GM12878 (cell line): ENCODE results near the gene PEX6. TPM values are rescaled to one million over a fixed set of nuclear protein-coding genes. Genes with fewer than 3 reads are reported as not detected.
A peak's percentile ranks its signal among the peaks of the same experiment; 100 is the strongest.

Experiments
- ATAC-seq: fragments of 200-7000 bp; cut with Tn5 transposase; 3 replicates; pipeline ENCODE4 v1.9.1; 2020; ENCODE audit warnings: mild to moderate bottlenecking, moderate library complexity
- BruUV-seq: library from RNA; stranded (reverse); fragments of 400-500 nt; replicated peaks from 2 replicates; lab custom pipeline; 2021; lab: Mats Ljungman, UMichigan
- CTCF ChIA-PET: fragments of 300-600 bp; sonication (Branson Sonifier 250); formaldehyde crosslinking; extraction: SDS; loops from one replicate; lab custom pipeline; 2021; ENCODE audit warnings: inconsistent platforms; lab: Yijun Ruan, JAX
- POLR2A ChIA-PET: fragments of 350-600 bp; formaldehyde crosslinking; extraction: SDS; loops from one replicate; lab custom pipeline; 2021; ENCODE audit warnings: inconsistent platforms; lab: Charles Lee
- RAD21 ChIA-PET: fragments of 300-600 bp; sonication (Branson Sonifier 250); formaldehyde crosslinking; loops from one replicate; lab custom pipeline; 2023; ENCODE audit warnings: antibody characterized with exemption; ENCODE audit not compliant: unreplicated experiment; lab: Charles Lee
- SMC1A ChIA-PET: fragments of 300-600 bp; sonication (Branson Sonifier 250); formaldehyde crosslinking; loops from one replicate; lab custom pipeline; 2023; ENCODE audit not compliant: unreplicated experiment, uncharacterized antibody; lab: Charles Lee
- DNase-seq: peaks from one replicate; pipeline ENCODE4 v3.0.0-alpha.2; 2011; ENCODE audit warnings: low read depth, low spot score
- FAIRE-seq: peaks from 3 replicates; lab custom pipeline; 2011; peaks lifted over from hg19 to GRCh38; lab: Jason Lieb, UNC
- H2AFZ ChIP-seq: 2 replicates; pipeline ENCODE4 v1.6.0; 2011; ENCODE audit warnings: low read depth, low read length, control low read depth; ENCODE audit not compliant: control insufficient read depth
- H3K27ac ChIP-seq: 2 replicates; pipeline ENCODE4 v1.5.1; 2011; ENCODE audit warnings: control low read depth; ENCODE audit not compliant: control insufficient read depth, insufficient read depth
- H3K27me3 ChIP-seq, 2 experiments: replicated peaks in 1 of 2; 2 replicates each; pipeline versions ENCODE4 v1.6.0 to v1.6.1; 2011; ENCODE audit warnings: low read length in 1 of 2; ENCODE audit not compliant: control insufficient read depth in 2 of 2, insufficient read depth in 2 of 2
- H3K36me3 ChIP-seq, 2 experiments: 2 replicates each; pipeline ENCODE4 v1.5.1; 2011; ENCODE audit warnings: low read length in 1 of 2; ENCODE audit not compliant: control insufficient read depth in 2 of 2, insufficient read depth in 2 of 2
- H3K4me1 ChIP-seq: 2 replicates; pipeline ENCODE4 v1.6.1; 2011; ENCODE audit warnings: mild to moderate bottlenecking, low read length, moderate library complexity, mixed read lengths; ENCODE audit not compliant: control insufficient read depth, insufficient read depth
- H3K4me2 ChIP-seq: 2 replicates; pipeline ENCODE4 v1.6.0; 2011; ENCODE audit warnings: control low read depth; ENCODE audit not compliant: control insufficient read depth, insufficient read depth
- H3K4me3 ChIP-seq: fragments of 200-600 bp; sonication (generic); 2 replicates; pipeline ENCODE4 v1.5.1; 2016
- H3K79me2 ChIP-seq: 2 replicates; pipeline ENCODE4 v1.6.0; 2011; ENCODE audit warnings: low read length; ENCODE audit not compliant: control insufficient read depth, insufficient read depth
- H3K9ac ChIP-seq: 2 replicates; pipeline ENCODE4 v1.8.0; 2011; ENCODE audit warnings: low read length, control low read depth, mixed read lengths; ENCODE audit not compliant: control insufficient read depth, insufficient read depth
- H3K9me3 ChIP-seq: replicated peaks from 3 replicates; pipeline ENCODE4 v1.5.1; 2011; ENCODE audit warnings: mild to moderate bottlenecking, low read length; ENCODE audit not compliant: control insufficient read depth, insufficient read depth
- H4K20me1 ChIP-seq: 2 replicates; pipeline ENCODE4 v1.6.0; 2011; ENCODE audit not compliant: control insufficient read depth, insufficient read depth
- CEBPB ChIP-seq, 2 experiments: fragments of 150-350 bp in 1 of 2; IDR thresholded peaks; 2 replicates each; pipeline ENCODE4 v1.6.1; 2012 to 2014; ENCODE audit warnings: low read depth in 2 of 2, low read length in 2 of 2, borderline replicate concordance in 1 of 2, inconsistent platforms in 1 of 2
- MTA2 ChIP-seq: fragments of 450-650 bp; IDR thresholded peaks from 2 replicates; pipeline ENCODE4 v1.6.1; 2016; ENCODE audit warnings: low read depth, mild to moderate bottlenecking, moderate library complexity
- NFIC ChIP-seq: IDR thresholded peaks from 2 replicates; pipeline ENCODE4 v1.6.1; 2012; ENCODE audit warnings: low read depth, mild to moderate bottlenecking, inconsistent platforms, low read length, moderate library complexity
- PAX5 ChIP-seq: IDR thresholded peaks from 2 replicates; pipeline ENCODE4 v1.6.1; 2011; ENCODE audit warnings: low read depth, low read length, borderline replicate concordance
- POLR2A ChIP-seq: IDR thresholded peaks from 2 replicates; pipeline ENCODE4 v1.6.1; 2011; ENCODE audit warnings: low read depth, mild to moderate bottlenecking, low read length
- RELA ChIP-seq: fragments of 450-650 bp; IDR thresholded peaks from 2 replicates; pipeline ENCODE4 v1.8.0; 2014; ENCODE audit warnings: borderline replicate concordance; ENCODE audit not compliant: partially characterized antibody
- TARDBP ChIP-seq: IDR thresholded peaks from 2 replicates; pipeline ENCODE4 v1.6.1; 2016; ENCODE audit warnings: borderline replicate concordance
- TCF7 ChIP-seq: IDR thresholded peaks from 2 replicates; pipeline ENCODE4 v1.6.1; 2014; ENCODE audit warnings: antibody characterized with exemption, borderline replicate concordance
- YY1 ChIP-seq: IDR thresholded peaks from 2 replicates; pipeline ENCODE4 v1.6.1; 2011; ENCODE audit warnings: low read depth, mild to moderate bottlenecking, low read length
- WGBS: methylation state at CpG from one replicate; pipeline ENCODE4 v1.1.6; 2016; ENCODE audit warnings: low lambda C conversion rate; ENCODE audit not compliant: insufficient replicate concordance, insufficient coverage; ENCODE audit errors: missing lambda C conversion rate; 5-methylcytosine and 5-hydroxymethylcytosine counted together
- in situ Hi-C: fragments of 300-500 bp; cut with MboI; formaldehyde crosslinking; loops from 9 replicates; pipeline ENCODE4 v1.14.3; 2018; ENCODE audit warnings: mixed read lengths
- intact Hi-C: fragments of 100-400 bp; cut with micrococcal nuclease; formaldehyde crosslinking; loops from one replicate; pipeline ENCODE4 v1.14.2; 2022; ENCODE audit not compliant: unreplicated experiment
- polyA plus RNA-seq, 11 experiments: library from polyadenylated mRNA; depleted of rRNA in 4 of 11; unstranded in 6 of 11; stranded (reverse) in 5 of 11; fragments of >200 nt; fragmentation: Nextera tagmentation in 4 of 11; fragmentation: Illumina TruSeq in 1 of 11; extraction: Ambion mirVana in 4 of 11; extraction: Trizol in 1 of 11; gene quantifications; 1 replicate in 1 of 11; 2 replicates in 10 of 11; pipeline versions ENCODE4 v1.2.1 to v1.2.3, GENCODE V29; 2011 to 2016; ENCODE audit warnings: inconsistent platforms in 2 of 11, missing spikeins in 2 of 11, low read depth in 1 of 11
- total RNA-seq, 4 experiments: library from RNA; depleted of rRNA in 3 of 4; stranded (reverse); fragments of >200 nt in 3 of 4; fragmentation: Illumina TruSeq in 1 of 4; extraction: Trizol in 1 of 4; gene quantifications; 2 replicates each; pipeline versions ENCODE4 v1.2.1 to v1.2.3, GENCODE V29; 2013 to 2021

Gene PEX6
- total and polyA plus RNA-seq, 10 of the 15 experiments (the other 5 are each of a cell fraction or from before 2014, with no cell fraction given), result 0.39 to 21.1 (median 7.8) TPM

- FAIRE-seq (no peak), ATAC-seq (no peak; the same call in 2 of the 3 replicates), DNase-seq (no peak)
- Histone ChIP-seq H4K20me1 (no peaks in the 10 kb centered on the region), H3K79me2 (no peaks in the 10 kb centered on the region), H2AFZ (no peak overlapping the region), H3K27me3 (no peaks in the 10 kb centered on the region), H3K9ac (no peak overlapping the region), H3K4me3 (no peak overlapping the region), H3K4me1 (no peaks in the 10 kb centered on the region), H3K27ac (no peak overlapping the region), H3K4me2 (peak overlapping the region; percentile 70; the same call in 1 of the 2 replicates), H3K9me3 (no peaks in the 10 kb centered on the region), H3K36me3 (no peaks in the 10 kb centered on the region; a peak in 1 of 4 replicates)
- TF ChIP-seq CEBPB (IDR thresholded peaks at IDR 0.05; ENCODE audit: borderline replicate concordance in 1 of 2, low read depth in 2 of 2, low read length in 2 of 2) (no peak), TCF7 (no peak)
- 67% methylated on average over 15 of the region's 15 CpGs for WGBS
- ChIA-PET CTCF (interaction anchor here (1.0 kb wide), 1 partner anchor 59 kb away, joined by 3 read pairs; no protein-coding TSS in a partner anchor), POLR2A (no interaction called here), SMC1A (interaction anchor here (0.7 kb wide), 1 partner anchor 1022 kb away, joined by 3 read pairs; no protein-coding TSS in a partner anchor), RAD21 (no interaction called here)
- in situ Hi-C loops, result no loop called here
- intact Hi-C loops, result no loop called here
- no TSS peak for BruUV-seq
Observed at GRCh38 chr6:42961020-42961470, 17.9 kb downstream of the PEX6 start.

GRCh38 chr6:42960243-42961019 lies 18.6 kb downstream of the PEX6 start, which contains the start of gene GNMT:
GNMT (plus strand) TSS chr6:42960754; CDS start chr6:42960768, 14 bp downstream.
- Histone ChIP-seq H3K27ac (no peak within 1 kb of the TSS), H2AFZ (no peak within 1 kb of the TSS; the same call in 1 of the 2 replicates), H3K27me3 (no peaks in the 10 kb centered on the region), H3K36me3 (no peaks in the 10 kb centered on the region; a peak in 1 of 4 replicates), H4K20me1 (no peaks in the 10 kb centered on the region), H3K4me3 (no peak within 1 kb of the TSS), H3K9me3 (no peaks in the 10 kb centered on the region), H3K4me1 (no peaks in the 10 kb centered on the region), H3K79me2 (no peaks in the 10 kb centered on the region), H3K4me2 (peak within 1 kb of the TSS; percentile 70; the same call in 1 of the 2 replicates), H3K9ac (no peak within 1 kb of the TSS)
- in situ Hi-C loops, result no loop called here
- FAIRE-seq (no peak), DNase-seq (no peak), ATAC-seq (peak; percentile 73)
- CTCF ChIA-PET, result interaction anchor here (1.0 kb wide), 1 partner anchor 59 kb away, joined by 3 read pairs; no protein-coding TSS in a partner anchor
- intact Hi-C loops, result no loop called here
- no TSS peak for BruUV-seq
- POLR2A ChIA-PET, result no interaction called here
- 12% methylated on average over 54 of the region's 62 CpGs for WGBS
- SMC1A ChIA-PET, result no interaction called here
- no peak for TF ChIP-seq NFIC
- no peak for TF ChIP-seq TARDBP
- TF ChIP-seq POLR2A, result peak; percentile 42; the same call in 1 of the 2 replicates
- TF ChIP-seq MTA2, result no peak
- TF ChIP-seq RELA, result no peak
- no peak for TF ChIP-seq PAX5
- no peak for TF ChIP-seq YY1
- RAD21 ChIA-PET, result no interaction called here
